Peyer's patch (tissue), 4 donors: ENCODE data around the gene MXD4. TPM values are rescaled to one million over a fixed set of nuclear protein-coding genes. Genes with fewer than 3 reads are reported as not detected.
A peak's percentile ranks its signal among the peaks of the same experiment; 100 is the strongest.

Source experiments
- DNase-seq, 3 donors: peaks; one replicate each; pipeline ENCODE4 v3.0.0-alpha.2; 2017 to 2019
- H3K27ac ChIP-seq, 4 donors: fragments of 200-600 bp; sonication (generic); one replicate each; pipeline ENCODE4 v1.5.1; 2016 to 2019
- H3K27me3 ChIP-seq, 2 donors: fragments of 200-600 bp; sonication (generic); one replicate each; pipeline ENCODE4 v1.5.1; 2019
- H3K36me3 ChIP-seq, 3 donors: fragments of 200-600 bp; sonication (generic); one replicate each; pipeline ENCODE4 v1.5.1; 2016 to 2019
- H3K4me1 ChIP-seq, 4 donors: fragments of 200-600 bp; sonication (generic); one replicate each; pipeline ENCODE4 v1.5.1; 2016 to 2019
- H3K4me3 ChIP-seq, 4 donors: fragments of 200-600 bp; sonication (generic); 1 replicate in 3 of 4; 2 replicates in 1 of 4; pipeline ENCODE4 v1.5.1; 2016 to 2019; ENCODE audit warnings: mild to moderate bottlenecking in 1 of 4
- H3K9me3 ChIP-seq, 4 donors: fragments of 200-600 bp; sonication (generic); one replicate each; pipeline ENCODE4 v1.5.1; 2016 to 2019; ENCODE audit warnings: mild to moderate bottlenecking in 1 of 4
- CTCF ChIP-seq, 6 experiments: fragments of 450-650 bp in 4 of 6; fragments of 200-600 bp in 2 of 6; sonication (generic) in 1 of 6; IDR thresholded peaks; one replicate each; pipeline ENCODE4 v1.5.1; 2017 to 2019; ENCODE audit warnings: antibody characterized with exemption in 6 of 6, mild to moderate bottlenecking in 3 of 6, moderate library complexity in 1 of 6
- POLR2A ChIP-seq, 2 donors: fragments of 450-650 bp; IDR thresholded peaks; one replicate each; pipeline ENCODE4 v1.5.1; 2017; ENCODE audit warnings: antibody characterized with exemption in 2 of 2, mild to moderate bottlenecking in 2 of 2, moderate library complexity in 2 of 2
- total RNA-seq, 4 donors: library from RNA; depleted of rRNA; stranded (reverse); fragments of >200 nt; gene quantifications; one replicate each; pipeline ENCODE4 v1.1.0, GENCODE V29; 2016

The MXD4 gene
- total RNA-seq, 4 donors from 2014 or later: 28.9 to 52.5 (median 44.0) TPM

- peaks cover 0 to 14% (median 0%) of the 10 kb centered on the region in 3 donors for H3K36me3 ChIP-seq
- TF ChIP-seq POLR2A (IDR thresholded peaks at IDR 0.05): no peak
- TF ChIP-seq CTCF (IDR thresholded peaks at IDR 0.05): no peak
- peak in 1 of 3 donors; percentile 8 for DNase-seq
- H3K4me3 ChIP-seq: no peak overlapping the region
- H3K4me1 ChIP-seq: no peaks in the 10 kb centered on the region
- H3K27me3 ChIP-seq: no peaks in the 10 kb centered on the region
- no peaks in the 10 kb centered on the region for H3K9me3 ChIP-seq
- no peak overlapping the region for H3K27ac ChIP-seq
Observed at GRCh38 chr4:2303686-2304320, 41.9 kb upstream of the MXD4 start.

GRCh38 chr4:2303121-2303685 lies 41.3 kb upstream of the MXD4 start:
- Histone ChIP-seq H3K9me3 (no peaks in the 10 kb centered on the region), H3K4me1 (no peaks in the 10 kb centered on the region), H3K4me3 (no peak overlapping the region), H3K27me3 (no peaks in the 10 kb centered on the region), H3K36me3 (peaks cover 0 to 14% (median 0%) of the 10 kb centered on the region in 3 donors), H3K27ac (no peak overlapping the region)
- DNase-seq: peak in 1 of 3 donors; percentile 3
- TF ChIP-seq CTCF (IDR thresholded peaks at IDR 0.05): no peak

- DNase-seq: peak in 1 of 3 donors; percentile 12
- no peaks in the 10 kb centered on the region for H3K27me3 ChIP-seq
- peaks cover 0 to 14% (median 0%) of the 10 kb centered on the region in 3 donors for H3K36me3 ChIP-seq
- no peak overlapping the region for H3K4me3 ChIP-seq
- H3K4me1 ChIP-seq: no peaks in the 10 kb centered on the region
- no peaks in the 10 kb centered on the region for H3K9me3 ChIP-seq
- no peak overlapping the region for H3K27ac ChIP-seq
- TF ChIP-seq CTCF (IDR thresholded peaks at IDR 0.05) (no peak), POLR2A (IDR thresholded peaks at IDR 0.05) (no peak)
Observed at GRCh38 chr4:2302387-2303119, 40.6 kb upstream of the MXD4 start.

DNA sequence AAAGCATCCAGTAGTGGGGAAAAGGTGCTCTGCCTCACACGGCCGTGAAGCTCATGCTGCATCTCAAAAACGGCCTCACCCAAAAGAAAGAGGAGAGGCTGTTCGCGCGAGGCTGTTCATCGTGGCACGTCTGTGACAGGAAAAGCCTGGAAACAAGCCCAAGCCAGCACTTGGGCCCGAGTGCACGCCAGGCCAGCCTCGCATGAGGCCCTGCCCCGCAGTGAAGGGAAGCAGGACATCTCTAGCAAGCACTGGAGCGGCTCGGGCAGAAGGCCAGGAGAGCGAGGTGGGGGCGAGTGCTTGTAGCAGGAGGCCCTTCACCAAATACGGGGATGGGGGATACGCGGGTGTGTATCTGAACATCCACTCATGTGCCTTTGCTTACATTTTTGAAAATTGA lies 39.9 kb upstream of the MXD4 start:
- Histone ChIP-seq H3K4me3 (no peak overlapping the region), H3K27me3 (no peaks in the 10 kb centered on the region), H3K9me3 (no peaks in the 10 kb centered on the region), H3K4me1 (no peaks in the 10 kb centered on the region), H3K36me3 (peaks cover 0 to 14% (median 0%) of the 10 kb centered on the region in 3 donors), H3K27ac (no peak overlapping the region)
- TF ChIP-seq CTCF (IDR thresholded peaks at IDR 0.05) (no peak), POLR2A (IDR thresholded peaks at IDR 0.05) (no peak)
- peak in 1 of 3 donors; percentile 12 for DNase-seq

GRCh38 chr4:2301225-2301642 lies 39.3 kb upstream of the MXD4 start:
- no peaks in the 10 kb centered on the region for H3K27me3 ChIP-seq
- no peak overlapping the region for H3K27ac ChIP-seq
- DNase-seq: no peak
- no peak for TF ChIP-seq POLR2A (IDR thresholded peaks at IDR 0.05)
- no peak for TF ChIP-seq CTCF (IDR thresholded peaks at IDR 0.05)
- no peaks in the 10 kb centered on the region for H3K4me1 ChIP-seq
- peaks cover 0 to 14% (median 0%) of the 10 kb centered on the region in 3 donors for H3K36me3 ChIP-seq
- no peak overlapping the region for H3K4me3 ChIP-seq
- H3K9me3 ChIP-seq: no peaks in the 10 kb centered on the region
